Stimulated activated CD4-positive, alpha-beta T cell treated with anti-CD3 and anti-CD28 coated beads, Interleukin-15, amount 100 ng/mL, for 1 hour (primary cell): Measurements from ENCODE around the gene EVI2A.
"Not testable (repeated sequence)": the region's sequence is repeated elsewhere in the genome, so short reads cannot be mapped to it uniquely, and the experiment has no call there.

Source experiments
- DNase-seq, 2 donors: peaks; one replicate each; pipeline ENCODE4 v3.0.0-alpha.2; 2020; ENCODE audit warnings: low read depth in 1 of 2, low spot score in 1 of 2

Gene EVI2A

GRCh38 chr17:31313982-31314781, 7.2 kb downstream of the EVI2A start, which contains the start of gene EVI2B:
Gene EVI2B (minus strand): TSS chr17:31314054. CDS start chr17:31305609, 8,445 bp downstream.
- DNase-seq, result no peak

GRCh38 chr17:31312223-31312622, 9.2 kb downstream of the EVI2A start:
- not testable (repeated sequence) for DNase-seq

- DNase-seq, result no peak
These were observed 9.9 kb downstream of the EVI2A start for GRCh38 chr17:31311526-31311925.

GRCh38 chr17:31310886-31311285, 10.5 kb downstream of the EVI2A start:
- DNase-seq, result no peak

GRCh38 chr17:31310260-31310659, 11.2 kb downstream of the EVI2A start:
- DNase-seq, result peak in 1 of 2 donors; percentile 20

DNA sequence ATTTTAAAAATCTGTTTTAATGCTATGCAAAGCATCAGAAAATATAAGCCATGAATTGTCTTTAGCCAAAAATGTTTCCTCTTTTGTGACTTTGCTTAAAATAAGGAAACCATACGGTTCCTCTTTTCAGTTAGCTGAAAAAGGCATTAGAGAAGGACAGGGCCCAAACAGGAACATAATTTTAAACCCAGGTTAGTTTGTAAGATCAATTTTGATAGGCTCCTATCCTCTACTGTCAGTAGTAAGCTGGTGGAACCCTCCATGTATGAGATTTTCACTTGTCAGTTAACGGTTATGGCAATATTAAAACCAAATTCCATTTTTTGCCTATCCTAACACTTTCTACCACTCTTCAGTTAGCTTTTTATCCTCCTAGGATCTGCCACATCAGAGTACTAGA, 11.9 kb downstream of the EVI2A start:
- no peak for DNase-seq

GRCh38 chr17:31308372-31309334, 12.8 kb downstream of the EVI2A start:
- no peak for DNase-seq

DNA sequence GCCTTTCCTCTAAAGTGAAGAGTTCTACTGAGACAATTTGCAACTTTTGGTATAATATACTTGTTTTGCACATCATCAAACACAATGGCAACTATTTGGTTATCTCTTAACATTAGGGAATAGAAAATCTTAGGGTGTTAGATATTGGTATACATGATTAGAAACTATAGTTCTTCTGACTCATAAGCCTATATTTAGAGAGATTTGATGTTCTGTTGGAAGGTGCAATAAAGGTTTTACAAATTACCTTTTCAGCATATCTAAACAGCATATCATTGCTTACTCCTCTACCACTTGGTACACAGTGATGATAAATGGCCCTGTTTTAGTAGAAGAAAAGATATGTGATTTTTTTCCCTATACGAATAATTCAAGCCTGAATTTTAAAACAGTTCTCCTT, 13.8 kb downstream of the EVI2A start:
- DNase-seq, result no peak

GRCh38 chr17:31299624-31300023, 21.8 kb downstream of the EVI2A start:
- no peak for DNase-seq

DNA sequence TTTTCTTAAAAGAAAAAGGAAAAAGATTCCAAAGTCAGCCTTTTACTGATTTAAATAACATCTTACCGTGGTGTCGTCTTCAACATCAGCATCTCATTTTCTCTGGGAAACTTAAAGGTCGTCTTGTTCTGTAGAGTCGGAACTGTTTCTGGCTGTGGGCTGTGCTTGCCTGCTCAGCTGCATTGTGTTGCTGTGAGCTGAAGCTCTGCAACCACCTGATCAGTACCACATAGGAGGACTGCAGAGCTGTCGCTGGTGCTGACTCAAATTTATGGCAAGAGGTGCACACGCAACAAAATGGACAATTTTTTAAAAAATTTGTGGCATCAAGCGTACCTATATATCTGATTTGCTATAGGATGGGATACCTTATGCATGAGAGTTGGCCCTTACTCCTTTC, 24.3 kb downstream of the EVI2A start, which contains the start of gene OMG:
OMG (minus strand) TSS at position 150 of the 400 bp plus-strand sequence. CDS start 908 bp downstream, outside the sequence.
- no peak for DNase-seq

DNA sequence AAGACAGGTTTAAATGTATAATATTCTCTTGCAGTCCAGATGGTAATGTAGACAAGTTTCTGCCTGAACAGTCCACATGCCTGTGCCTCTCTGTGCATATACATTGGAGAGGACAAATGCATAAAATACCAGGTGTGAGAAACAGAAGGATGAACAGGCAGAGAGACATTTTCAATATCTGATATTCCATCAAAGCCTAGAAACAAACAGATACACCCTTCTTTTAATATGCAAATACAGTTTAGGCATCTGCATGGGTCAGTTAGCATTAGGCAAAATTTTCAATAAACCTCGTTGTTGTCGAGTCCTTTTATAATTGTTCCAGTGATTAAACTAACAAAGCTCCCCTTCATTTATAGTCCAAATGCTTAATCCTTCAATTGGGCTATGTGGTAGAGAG, 25.3 kb downstream of the EVI2A start:
- DNase-seq, result no peak

DNA sequence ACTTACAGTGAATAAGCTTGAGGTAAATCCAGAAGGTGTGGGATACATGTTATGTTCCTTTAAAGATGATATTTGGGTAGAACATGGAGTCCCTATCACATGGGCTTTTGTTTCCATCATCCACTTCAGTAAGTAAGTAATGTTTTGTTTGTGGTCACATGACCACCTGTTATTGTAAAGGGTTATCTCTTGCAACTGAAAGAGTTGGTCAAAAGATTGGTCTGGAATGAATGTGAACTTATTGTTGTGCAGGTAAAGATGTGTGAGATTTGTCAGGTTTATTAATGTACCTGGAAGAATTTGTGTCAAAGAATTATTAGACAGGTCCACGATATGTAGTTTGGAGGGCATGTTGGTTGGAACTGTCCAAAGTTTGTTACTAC, 25.9 kb downstream of the EVI2A start:
- no peak for DNase-seq

DNA sequence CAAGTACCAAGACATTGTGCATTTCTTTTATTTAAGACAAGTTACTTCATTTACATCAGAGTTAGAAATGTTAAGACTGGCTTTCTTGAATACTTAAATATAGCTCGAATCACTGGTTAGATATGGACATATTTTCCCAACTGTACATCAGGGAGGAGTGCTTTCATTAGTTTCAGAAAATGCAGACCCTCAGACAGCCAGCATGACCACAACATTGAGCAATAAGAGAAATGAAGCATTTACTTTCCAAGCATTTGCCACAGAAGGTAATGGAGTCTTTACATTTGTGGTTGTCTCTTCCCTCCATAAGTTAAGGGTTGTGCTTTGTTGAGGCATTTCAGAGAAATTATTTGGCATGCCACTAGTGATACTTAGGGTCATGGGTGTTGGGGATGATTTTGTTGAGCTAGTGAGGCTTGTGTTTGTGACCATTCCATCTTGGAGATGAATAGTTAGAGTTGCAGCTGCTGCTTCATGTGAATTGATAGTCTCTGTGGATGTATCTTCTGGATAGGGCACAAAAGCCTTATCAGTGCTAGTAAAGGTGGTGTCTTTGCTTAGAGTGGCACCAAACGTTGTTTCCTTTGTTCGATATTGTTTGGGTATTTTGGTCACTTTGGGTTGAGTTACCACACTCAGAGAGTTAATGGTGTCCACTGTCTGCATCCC, 26.5 kb downstream of the EVI2A start:
- DNase-seq, result no peak

GRCh38 chr17:31294231-31294630, 27.2 kb downstream of the EVI2A start:
- no peak for DNase-seq

DNA sequence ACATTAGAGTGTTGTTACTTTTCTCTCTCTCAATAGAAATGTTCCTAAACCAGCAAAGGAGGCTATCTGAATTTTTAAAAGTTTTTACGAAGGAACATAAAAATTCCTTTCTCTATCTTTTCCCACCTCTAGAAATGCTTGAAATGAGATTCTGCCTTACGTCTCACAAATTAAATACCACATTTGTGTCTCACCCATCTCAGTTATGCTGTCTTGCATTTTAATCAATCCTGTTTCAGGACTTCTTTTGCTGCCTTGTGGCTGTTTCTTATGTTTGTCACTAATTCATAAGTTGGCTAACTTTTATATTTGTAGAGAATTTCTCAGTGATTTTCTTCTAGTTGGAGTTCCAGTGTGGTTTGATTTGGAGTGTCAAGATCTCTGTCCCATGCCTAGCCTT, 27.8 kb downstream of the EVI2A start:
- no peak for DNase-seq

- DNase-seq, result no peak
These were observed 29.6 kb downstream of the EVI2A start for GRCh38 chr17:31291820-31292219.

DNA sequence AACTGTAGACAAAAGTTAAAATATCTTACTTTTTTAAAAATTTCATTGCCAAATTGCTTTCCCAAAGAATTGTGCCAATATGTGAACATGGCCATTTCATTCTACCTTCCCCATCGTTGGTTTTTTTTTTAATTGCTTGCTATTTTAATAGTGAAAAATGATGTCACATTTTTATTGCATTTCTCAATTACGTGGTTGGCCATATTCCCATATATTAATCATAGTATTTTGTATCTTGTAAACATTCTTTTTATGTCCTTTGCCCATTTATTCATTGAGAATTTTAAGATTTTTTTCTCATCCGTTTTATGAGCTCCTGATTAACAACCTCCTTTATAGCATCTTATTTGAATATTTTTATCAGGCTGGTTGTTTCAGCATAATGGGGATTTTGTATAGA, 31.6 kb downstream of the EVI2A start:
- DNase-seq, result no peak

- not testable (repeated sequence) for DNase-seq
These were observed 33.5 kb downstream of the EVI2A start for GRCh38 chr17:31287932-31288331.

DNA sequence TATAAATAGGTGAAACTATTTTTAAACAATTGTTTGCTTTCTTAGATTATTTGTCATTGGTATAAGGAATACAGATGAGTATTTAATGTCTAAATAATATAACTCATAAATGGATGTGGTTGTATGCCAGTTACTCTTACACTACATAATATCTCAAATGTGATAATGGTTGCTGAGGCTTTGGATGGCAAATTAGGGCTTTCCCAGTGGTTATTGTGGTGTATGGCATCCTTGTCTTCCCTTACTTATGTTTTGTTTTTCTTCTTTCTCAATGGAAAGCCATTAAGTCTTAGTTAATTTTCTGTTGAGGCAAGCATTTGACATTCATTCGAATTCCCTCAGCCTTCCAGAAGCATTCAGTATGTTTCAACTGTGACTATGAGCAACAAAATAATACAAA, 34.8 kb downstream of the EVI2A start:
- no peak for DNase-seq

GRCh38 chr17:31283841-31284240, 37.6 kb downstream of the EVI2A start:
- no peak for DNase-seq

DNA sequence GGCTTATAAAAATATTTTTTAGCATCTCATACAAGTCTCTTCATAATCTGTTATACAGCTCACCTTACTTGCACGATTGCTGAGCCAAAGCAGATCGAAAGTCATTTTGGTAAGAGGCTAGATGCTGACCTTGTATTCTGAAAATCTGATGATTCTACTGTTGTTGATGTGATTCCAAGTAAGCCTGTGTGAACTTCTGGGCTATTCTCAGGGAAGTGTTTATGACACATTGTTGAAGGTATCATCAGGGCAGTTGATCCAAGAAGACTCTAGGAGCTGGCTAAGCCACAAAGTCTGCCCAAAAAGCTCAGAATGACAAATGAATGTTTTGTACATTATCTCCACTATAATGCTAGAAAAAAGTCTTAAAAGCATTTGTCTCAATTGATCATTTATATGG, 40.4 kb downstream of the EVI2A start:
- no peak for DNase-seq
